Measurements from ENCODE around the gene FAM174C. TPM values are rescaled to one million over a fixed set of nuclear protein-coding genes. Genes with fewer than 3 reads are reported as not detected.

The FAM174C gene
- total and polyA plus RNA-seq, 10 of the 15 experiments (the other 5 are each of a cell fraction or from before 2014, with no cell fraction given): 0.89 to 94.6 (median 43.6) TPM

GRCh38 chr19:1259206-1259875, 16.0 kb upstream of the FAM174C start (continued):
- TF ChIP-seq, protein P1, sequence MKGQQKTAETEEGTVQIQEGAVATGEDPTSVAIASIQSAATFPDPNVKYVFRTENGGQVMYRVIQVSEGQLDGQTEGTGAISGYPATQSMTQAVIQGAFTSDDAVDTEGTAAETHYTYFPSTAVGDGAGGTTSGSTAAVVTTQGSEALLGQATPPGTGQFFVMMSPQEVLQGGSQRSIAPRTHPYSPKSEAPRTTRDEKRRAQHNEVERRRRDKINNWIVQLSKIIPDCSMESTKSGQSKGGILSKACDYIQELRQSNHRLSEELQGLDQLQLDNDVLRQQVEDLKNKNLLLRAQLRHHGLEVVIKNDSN (IDR thresholded peaks at IDR 0.05; ENCODE audit: borderline replicate concordance, extremely low read length, insufficient read depth, low read depth, low read length): no peak
- TF ChIP-seq RUNX3 (IDR thresholded peaks at IDR 0.05; ENCODE audit: low read length): no peak

DNA sequence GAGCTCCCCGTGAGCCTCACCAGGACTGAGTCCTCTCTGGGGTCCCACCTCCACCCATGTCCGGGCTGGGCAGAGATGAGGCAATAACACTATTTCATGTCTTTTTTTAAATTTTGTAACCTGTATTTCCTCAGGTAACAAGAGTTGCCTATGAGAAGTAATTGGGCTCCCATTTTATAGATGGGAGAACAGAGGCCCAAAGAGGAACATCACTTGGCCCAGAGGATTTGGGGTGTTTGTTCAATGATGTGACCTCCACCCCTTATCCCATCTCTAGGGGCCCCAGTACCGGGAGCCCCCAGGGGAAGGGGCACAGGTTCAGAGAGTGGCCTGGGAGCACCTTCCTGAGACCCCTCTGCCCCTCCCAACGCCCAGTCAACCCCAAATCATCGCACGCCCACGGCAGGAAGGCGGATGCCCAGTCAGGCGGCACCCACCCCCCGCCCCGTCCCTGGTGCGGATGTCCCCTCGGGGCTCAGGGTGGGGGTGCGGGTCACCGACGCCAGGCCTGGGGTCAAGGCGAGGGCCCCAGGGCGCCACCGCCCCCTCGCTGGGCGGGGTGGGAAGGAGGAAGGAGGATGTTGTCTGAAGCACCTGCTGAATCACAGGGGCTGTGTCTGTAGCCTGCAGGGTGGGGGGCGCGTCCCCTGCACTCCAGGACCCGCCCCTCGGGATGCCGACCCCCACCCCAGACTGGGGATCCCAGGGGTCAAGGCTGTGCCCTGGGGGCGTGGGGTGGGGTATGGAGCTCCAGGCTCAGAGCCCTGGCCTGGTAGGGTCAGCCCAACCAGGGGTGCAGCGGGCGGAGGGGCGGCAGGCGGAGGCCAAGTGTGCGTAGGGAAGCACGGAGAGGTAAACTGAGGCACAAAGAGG, 15.2 kb upstream of the FAM174C start:
- no peak for DNase-seq (ENCODE audit: low read depth, low spot score)
- Histone ChIP-seq H3K79me2 (ENCODE audit: control insufficient read depth, insufficient read depth, low read length) (peaks cover 36% of the 10 kb centered on the region), H3K36me3 (ENCODE audit: control insufficient read depth in 2 of 2, insufficient read depth in 2 of 2, low read length in 1 of 2) (peaks cover 4 to 16% of the 10 kb centered on the region in 2 experiments; a peak in 3 of 4 replicates), H3K27me3 (replicated peaks in 1 of 2; ENCODE audit: control insufficient read depth in 2 of 2, insufficient read depth in 2 of 2, low read length in 1 of 2) (no peaks in the 10 kb centered on the region), H2AFZ (ENCODE audit: control insufficient read depth, low read depth, low read length) (no peak overlapping the region), H3K4me1 (ENCODE audit: control insufficient read depth, insufficient read depth, low read length) (peaks cover 48% of the 10 kb centered on the region), H3K9ac (ENCODE audit: control insufficient read depth, insufficient read depth, low read length) (peak overlapping the region; percentile 78), H3K4me3 (peak overlapping the region; percentile 68), H4K20me1 (ENCODE audit: control insufficient read depth, insufficient read depth) (no peaks in the 10 kb centered on the region), H3K4me2 (ENCODE audit: control insufficient read depth, insufficient read depth) (peak overlapping the region; percentile 98), H3K27ac (ENCODE audit: control insufficient read depth, insufficient read depth) (peak overlapping the region; percentile 96), H3K9me3 (replicated peaks; ENCODE audit: control insufficient read depth, insufficient read depth, low read length) (no peaks in the 10 kb centered on the region)
- no TSS peak for BruUV-seq (replicated peaks)
- FAIRE-seq: no peak
- ChIA-PET CTCF (interaction anchor here (1.0 to 2.5 kb wide), 3 partner anchors 16 to 157 kb away, joined by 3 to 16 read pairs (median 10); no protein-coding TSS in a partner anchor), POLR2A (interaction anchor here (0.6 to 2.4 kb wide), 4 partner anchors 8 to 84 kb away, joined by 5 to 12 read pairs (median 8); partner anchors contain the start of gene CIRBP), RAD21 (ENCODE audit: unreplicated experiment) (interaction anchor here (1.5 to 3.8 kb wide), 3 partner anchors 9 to 157 kb away, joined by 3 to 24 read pairs (median 11); partner anchors contain the start of gene CIRBP), SMC1A (ENCODE audit: uncharacterized antibody, unreplicated experiment) (no interaction called here)
- intact Hi-C loops (cut with micrococcal nuclease; ENCODE audit: unreplicated experiment): loop anchor here (1.0 kb wide), 1 partner anchor 9 kb away; the partner anchor contains the start of gene CIRBP
- WGBS (ENCODE audit: insufficient coverage, insufficient replicate concordance, low lambda C conversion rate, missing lambda C conversion rate): 2% methylated on average over 28 of the region's 33 CpGs
- peak; percentile 21 for ATAC-seq
- in situ Hi-C loops (cut with MboI): loop anchor here (10.0 kb wide), 1 partner anchor 825 kb away; no protein-coding TSS in a partner anchor
- no peak for TF ChIP-seq SP1 (IDR thresholded peaks at IDR 0.05; ENCODE audit: low read depth, low read length)
- TF ChIP-seq FOXK2 (IDR thresholded peaks at IDR 0.05): no peak
- TF ChIP-seq IKZF2 (IDR thresholded peaks at IDR 0.05): no peak
- no peak for TF ChIP-seq WRNIP1 (IDR thresholded peaks at IDR 0.05; ENCODE audit: borderline replicate concordance, low read depth, low read length)
- TF ChIP-seq PAX5 (IDR thresholded peaks at IDR 0.05; ENCODE audit: borderline replicate concordance, low read depth, low read length): peak; percentile 73; the same call in 1 of the 2 replicates
- peak; percentile 77 for TF ChIP-seq ZNF217 (IDR thresholded peaks at IDR 0.05)
- TF ChIP-seq ZBTB4 (CRISPR knock-in tag; IDR thresholded peaks at IDR 0.05): no peak
- no peak for TF ChIP-seq ATF7 (IDR thresholded peaks at IDR 0.05; ENCODE audit: low read depth)
- no peak for TF ChIP-seq POLR2AphosphoS5 (IDR thresholded peaks at IDR 0.05; ENCODE audit: low read length)
- TF ChIP-seq NR2C1 (IDR thresholded peaks at IDR 0.05): peak; percentile 58; the same call in 1 of the 2 replicates
- no peak for TF ChIP-seq MTA2 (IDR thresholded peaks at IDR 0.05; ENCODE audit: low read depth)
- peak; percentile 37; the same call in 1 of the 2 replicates for TF ChIP-seq NKRF (conservative IDR thresholded peaks at IDR 0.05)

All from GM12878 (cell line).